Left cardiac atrium (tissue), 4 donors: ENCODE data around the gene KLF2. TPM values are rescaled to one million over a fixed set of nuclear protein-coding genes. Genes with fewer than 3 reads are reported as not detected.
A peak's percentile ranks its signal among the peaks of the same experiment; 100 is the strongest.
"Not testable (repeated sequence)": the region's sequence is repeated elsewhere in the genome, so short reads cannot be mapped to it uniquely, and the experiment has no call there.

Experiments
- ATAC-seq, 2 donors: fragments of 200-7000 bp; cut with Tn5 transposase; one replicate each; pipeline ENCODE4 v1.9.1; 2020; ENCODE audit warnings: mild to moderate bottlenecking in 2 of 2, moderate library complexity in 2 of 2
- DNase-seq: peaks from one replicate; pipeline ENCODE4 v3.0.0-alpha.2; 2020
- intact Hi-C, 2 donors: fragments of 100-400 bp; cut with DNase I; formaldehyde crosslinking; loops; one replicate each; pipeline versions ENCODE4 v1.14.1 to v1.15.1; 2022 to 2023
- total RNA-seq, 2 donors: library from RNA; stranded (reverse); fragmentation: NEBNext Ultra II Directional; extraction: Animal tissue kit (Norgen Biotek cat#: 25700); gene quantifications; one replicate each; pipeline ENCODE4 v1.2.1, GENCODE V29; 2021
- donor health status: DM: no; HTN: yes; CAD: no.
- donor health status: DM: no; HTN: yes; CAD: no; lungs with severe emphysema.
- donor health status: DM: yes; HTN: yes; CAD: no.
- donor health status: Dilated cardiomyopathy.

Gene KLF2
- total RNA-seq, 2 donors from 2014 or later = 66.4 to 77.5 TPM

DNA sequence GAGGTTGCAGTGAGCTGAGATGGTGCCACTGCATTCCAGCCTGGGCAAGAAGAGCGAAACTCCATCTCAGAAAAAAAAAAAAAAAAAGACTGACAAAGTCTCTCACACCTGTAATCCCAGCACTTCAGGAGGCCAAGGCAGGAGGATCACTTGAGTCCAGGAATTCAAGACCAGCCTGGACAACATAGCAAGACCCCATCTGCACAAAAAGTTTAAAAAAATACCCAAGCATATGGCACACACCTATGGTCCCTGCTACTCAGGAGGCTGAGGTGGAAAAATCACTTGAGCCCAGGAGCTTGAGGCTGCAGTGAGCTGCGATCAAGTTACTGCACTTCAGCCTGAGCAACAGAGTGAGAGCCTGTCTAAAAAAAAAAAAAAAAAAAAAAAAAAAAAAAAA is 20.1 kb upstream of the KLF2 start:
- ATAC-seq, DNase-seq, intact Hi-C loops: not testable (repeated sequence)

DNA sequence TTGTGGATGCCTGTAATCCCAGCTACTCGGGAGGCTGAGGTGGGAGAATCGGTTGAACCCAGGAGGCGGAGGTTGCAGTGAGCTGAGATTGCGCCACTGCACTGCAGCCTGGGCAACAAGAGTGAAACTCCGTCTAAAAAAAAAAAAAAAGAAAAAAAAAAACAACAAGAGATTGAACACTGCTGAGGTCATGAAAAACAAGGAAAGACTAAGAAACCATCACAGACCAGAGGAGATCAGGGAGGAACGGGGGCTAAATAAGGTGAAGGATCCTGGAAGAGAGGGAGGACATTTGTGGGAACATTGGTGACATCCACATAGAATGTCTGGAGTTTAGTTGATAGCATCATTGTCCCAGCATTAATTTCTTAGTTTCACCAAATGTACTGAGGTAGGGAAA is 19.6 kb upstream of the KLF2 start:
- ATAC-seq, intact Hi-C loops, DNase-seq: not testable (repeated sequence)

DNA sequence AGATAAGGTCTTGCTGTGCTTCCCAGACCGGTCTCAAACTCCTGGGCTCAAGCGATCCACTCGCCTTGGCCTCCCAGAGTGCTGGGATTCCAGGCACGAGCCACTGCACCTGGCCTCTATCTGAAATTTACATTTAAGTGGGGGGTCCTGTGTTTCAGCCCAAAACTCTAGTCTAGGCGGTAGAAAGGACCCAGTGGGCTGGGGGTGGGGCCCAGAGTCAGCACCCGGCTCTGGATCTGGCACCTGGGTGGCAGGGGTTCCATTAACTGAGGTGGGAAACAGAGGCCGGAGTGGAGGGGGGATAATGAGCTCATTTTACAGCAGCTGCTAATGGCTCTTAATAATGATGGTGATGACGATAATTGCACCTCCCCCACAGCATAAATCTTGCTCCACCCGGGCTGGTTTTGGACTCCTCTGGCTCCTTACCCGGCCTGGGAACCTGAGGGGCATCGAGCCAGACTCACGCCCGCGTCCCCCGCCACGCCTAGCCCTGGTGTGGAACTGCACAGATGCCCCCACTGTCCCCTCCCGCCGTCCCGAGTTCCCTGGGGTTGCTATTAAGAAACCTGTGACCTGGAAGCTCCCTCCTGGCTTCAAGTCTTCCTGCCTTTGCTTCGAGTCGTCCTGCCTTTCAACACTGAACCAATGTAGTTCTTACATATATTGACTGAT is 17.8 kb upstream of the KLF2 start:
- intact Hi-C loops = no loop called here
- DNase-seq = no peak
- ATAC-seq = no peak

DNA sequence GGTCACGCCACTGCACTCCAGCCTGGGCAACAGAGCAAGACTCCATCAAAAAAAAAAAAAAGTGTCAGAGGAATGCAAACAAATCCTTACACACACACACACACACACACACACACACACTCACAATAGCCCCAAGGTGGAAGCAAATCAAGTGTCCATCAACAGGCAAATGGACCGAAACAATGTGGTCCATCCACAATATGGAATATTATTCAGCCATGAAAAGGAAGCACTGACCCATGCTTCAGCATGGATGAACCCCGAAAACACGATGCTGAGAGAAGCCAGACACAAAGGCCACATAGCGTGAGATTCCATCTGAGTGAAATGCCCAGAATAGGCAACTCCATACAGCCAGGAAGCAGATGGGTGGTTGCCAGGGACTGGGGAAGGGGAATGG is 16.5 kb upstream of the KLF2 start:
- ATAC-seq = no peak
- DNase-seq = no peak
- intact Hi-C loops = no loop called here

DNA sequence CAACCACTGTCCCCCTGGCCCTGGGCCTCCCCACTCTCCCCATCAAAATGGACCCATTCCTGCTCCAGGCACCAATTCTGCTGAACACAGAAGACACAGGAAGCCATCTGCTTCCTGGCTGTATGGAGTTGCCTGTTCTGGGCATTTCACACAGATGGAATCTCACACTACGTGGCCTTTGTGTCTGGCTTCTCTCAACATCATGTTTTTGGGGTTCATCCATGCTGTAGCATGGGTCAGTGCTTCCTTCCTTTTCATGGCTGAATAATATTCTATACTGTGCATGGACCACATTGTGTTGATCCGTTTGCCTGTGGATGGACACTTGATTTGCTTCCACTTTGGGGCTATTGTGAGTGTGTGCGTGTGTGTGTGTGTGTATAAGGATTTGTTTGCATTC is 15.0 kb upstream of the KLF2 start:
- ATAC-seq = no peak
- intact Hi-C loops = no loop called here
- DNase-seq = no peak

DNA sequence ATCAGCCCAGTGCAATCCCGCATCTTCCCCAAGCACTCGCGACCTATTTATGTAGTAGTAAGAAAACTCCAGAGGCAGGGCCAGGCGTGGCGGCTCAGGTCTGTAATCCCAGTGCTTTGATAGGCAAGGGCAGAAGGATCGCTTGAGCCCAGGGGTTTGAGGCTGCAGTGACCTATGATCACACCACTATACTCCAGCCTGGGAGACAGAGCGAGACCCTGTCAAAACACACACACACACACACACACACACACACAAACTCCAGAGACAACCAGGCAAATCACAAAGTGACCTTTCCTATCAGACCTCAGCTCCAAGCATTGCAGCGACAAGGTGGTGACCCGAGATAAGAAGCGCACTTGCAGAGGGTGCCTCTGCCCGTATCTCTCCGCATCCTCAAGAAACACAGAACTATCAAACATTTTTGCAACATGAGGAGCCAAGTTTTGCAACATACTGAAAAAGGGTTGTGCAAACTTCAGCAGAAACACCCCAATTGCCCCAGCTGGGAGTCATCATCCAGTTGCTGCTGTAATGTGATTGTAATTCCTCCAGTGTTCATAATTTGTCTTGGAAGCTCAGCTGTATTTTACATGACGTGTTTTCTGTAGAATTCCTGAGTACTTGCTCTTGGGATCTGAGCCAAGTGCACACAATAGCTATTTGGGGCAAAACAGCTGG is 8.7 kb upstream of the KLF2 start:
- DNase-seq (peak; percentile 70), ATAC-seq (peak; percentile 76 to 84)
- intact Hi-C loops = no loop called here

DNA sequence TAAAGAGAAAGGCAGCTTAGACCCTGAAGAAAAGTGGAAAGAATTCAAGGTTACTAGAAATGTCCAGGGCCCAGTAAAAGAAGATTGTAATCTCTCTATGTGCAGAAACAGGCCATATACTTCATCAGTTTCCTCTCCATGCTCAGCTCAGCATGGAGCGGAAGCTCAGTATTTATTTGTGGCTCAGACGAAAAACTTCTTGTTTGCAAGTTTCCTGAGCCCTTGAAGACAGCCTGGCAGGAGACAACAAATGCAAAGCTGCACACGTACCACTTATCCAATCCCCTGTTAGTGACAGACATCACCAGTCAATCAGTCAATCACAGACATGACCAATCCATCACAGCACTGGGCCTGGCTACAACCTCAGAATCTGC is 8.1 kb upstream of the KLF2 start:
- DNase-seq = no peak
- intact Hi-C loops = no loop called here
- ATAC-seq = peak in 1 of 2 donors; percentile 33

DNA sequence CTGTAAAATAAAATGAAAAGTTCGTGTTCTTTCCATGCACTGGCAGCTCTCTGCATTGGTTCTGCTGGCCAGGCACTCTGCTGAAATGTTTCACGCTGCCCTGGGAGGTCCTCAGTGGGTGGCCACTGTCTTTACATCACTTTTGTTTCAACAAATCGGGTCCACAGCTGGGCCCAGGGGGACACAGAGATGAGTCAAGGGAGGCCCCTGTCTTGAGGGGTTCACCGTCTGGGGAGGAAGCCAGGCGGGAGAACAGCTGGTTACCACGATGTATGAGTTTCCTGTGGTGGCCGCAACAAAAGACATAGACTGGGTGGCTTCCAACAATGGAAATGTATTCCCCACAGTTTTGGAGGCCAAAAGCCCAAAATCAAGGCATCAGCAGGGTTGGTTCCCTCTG is 5.1 kb upstream of the KLF2 start:
- DNase-seq = no peak
- ATAC-seq = no peak
- intact Hi-C loops = no loop called here

DNA sequence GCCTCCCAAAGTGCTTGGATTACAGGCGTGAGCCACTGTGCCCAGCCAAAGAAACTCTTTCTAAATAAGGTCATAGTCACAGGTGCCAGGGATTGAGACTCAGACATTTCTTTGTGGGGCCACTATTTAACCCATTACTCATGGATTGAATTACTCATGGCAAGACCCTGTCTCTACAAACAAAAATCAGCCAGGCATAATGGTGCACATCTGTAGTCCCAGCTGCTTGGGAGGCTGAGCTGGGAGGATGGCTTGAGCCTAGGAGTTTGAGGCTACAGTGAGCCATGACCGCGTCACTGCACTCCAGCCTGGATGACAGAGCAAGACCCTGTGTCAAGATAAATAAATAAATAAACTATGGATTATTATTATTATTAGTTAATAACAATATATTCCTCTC is 3.6 kb upstream of the KLF2 start:
- ATAC-seq (no peak), DNase-seq (no peak)
- intact Hi-C loops = loop anchor here in 1 of 2 donors (5.0 kb wide), 1 partner anchor 34 kb away; no protein-coding TSS in a partner anchor

DNA sequence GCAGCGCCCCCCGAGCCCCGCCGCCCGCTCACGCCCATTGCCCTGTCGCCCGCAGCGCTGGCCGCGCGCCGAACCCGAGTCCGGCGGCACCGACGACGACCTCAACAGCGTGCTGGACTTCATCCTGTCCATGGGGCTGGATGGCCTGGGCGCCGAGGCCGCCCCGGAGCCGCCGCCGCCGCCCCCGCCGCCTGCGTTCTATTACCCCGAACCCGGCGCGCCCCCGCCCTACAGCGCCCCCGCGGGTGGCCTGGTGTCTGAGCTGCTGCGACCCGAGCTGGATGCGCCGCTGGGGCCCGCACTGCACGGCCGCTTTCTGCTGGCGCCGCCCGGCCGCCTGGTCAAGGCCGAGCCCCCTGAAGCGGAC is 518 bp downstream of the KLF2 start:
- intact Hi-C loops = loop anchor here (5.0 kb wide), 2 partner anchors 57 to 78 kb away; no protein-coding TSS in a partner anchor
- ATAC-seq (peak; percentile 3 to 5), DNase-seq (no peak)

DNA sequence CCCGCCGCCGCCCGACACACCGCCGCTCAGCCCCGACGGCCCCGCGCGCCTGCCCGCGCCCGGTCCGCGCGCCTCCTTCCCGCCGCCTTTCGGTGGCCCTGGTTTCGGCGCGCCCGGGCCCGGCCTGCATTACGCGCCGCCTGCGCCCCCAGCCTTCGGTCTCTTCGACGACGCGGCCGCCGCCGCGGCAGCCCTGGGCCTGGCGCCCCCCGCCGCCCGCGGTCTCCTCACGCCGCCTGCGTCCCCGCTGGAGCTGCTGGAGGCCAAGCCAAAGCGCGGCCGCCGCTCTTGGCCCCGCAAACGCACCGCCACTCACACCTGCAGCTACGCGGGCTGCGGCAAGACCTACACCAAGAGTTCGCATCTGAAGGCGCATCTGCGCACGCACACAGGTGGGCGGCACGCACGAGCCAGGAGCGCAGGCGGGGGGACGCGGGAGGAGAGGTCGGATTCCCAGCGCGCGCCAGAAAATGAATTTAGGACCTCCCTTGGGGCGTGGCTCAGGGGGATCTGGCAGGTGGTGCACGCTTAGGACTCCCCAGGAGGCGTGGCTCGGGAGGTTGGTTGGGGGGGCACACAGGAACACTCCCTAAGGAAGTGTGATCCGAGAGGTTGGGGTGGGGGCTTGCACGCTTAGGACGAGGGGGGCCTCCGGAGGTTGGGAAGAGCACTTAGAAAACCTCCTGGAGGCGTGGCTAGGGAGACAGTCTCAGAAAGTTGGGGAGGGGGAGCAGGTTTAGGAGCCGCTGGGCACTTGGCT is 1.2 kb downstream of the KLF2 start:
- ATAC-seq (no peak), DNase-seq (peak; percentile 63)
- intact Hi-C loops = loop anchor here (5.0 kb wide), 2 partner anchors 56 to 79 kb away; no protein-coding TSS in a partner anchor

DNA sequence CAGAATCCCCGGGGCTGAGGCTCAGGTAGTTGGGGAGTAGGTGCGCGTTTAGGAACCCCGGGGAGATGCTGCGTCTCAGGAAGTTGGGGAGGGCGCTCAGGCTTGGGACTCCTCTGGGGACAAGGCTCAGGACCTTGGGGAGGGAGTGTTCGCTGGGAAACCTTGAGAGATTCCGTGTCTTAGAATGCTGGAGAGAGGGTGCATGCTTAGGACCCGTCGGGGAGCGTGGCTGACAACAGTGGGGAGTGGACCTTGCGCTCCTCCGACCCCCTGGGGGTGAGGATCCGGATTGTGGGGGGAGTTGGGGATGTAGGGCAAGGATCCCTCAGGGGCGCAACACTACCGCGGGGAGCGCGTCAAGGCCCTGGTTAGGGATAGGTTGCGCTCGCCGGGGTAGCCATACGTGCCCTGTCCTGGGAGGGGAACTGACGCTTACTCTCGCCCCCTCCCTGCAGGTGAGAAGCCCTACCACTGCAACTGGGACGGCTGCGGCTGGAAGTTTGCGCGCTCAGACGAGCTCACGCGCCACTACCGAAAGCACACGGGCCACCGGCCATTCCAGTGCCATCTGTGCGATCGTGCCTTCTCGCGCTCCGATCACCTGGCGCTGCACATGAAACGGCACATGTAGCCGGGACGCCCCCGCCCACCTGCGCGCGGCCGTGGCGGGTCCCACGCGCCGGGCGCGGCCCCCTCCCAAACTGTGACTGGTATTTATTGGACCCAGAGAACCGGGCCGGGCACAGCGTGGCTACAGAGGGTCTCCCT is 2.0 kb downstream of the KLF2 start:
- intact Hi-C loops = loop anchor here (5.0 kb wide), 2 partner anchors 56 to 79 kb away; no protein-coding TSS in a partner anchor
- DNase-seq (peak; percentile 55), ATAC-seq (no peak)

DNA sequence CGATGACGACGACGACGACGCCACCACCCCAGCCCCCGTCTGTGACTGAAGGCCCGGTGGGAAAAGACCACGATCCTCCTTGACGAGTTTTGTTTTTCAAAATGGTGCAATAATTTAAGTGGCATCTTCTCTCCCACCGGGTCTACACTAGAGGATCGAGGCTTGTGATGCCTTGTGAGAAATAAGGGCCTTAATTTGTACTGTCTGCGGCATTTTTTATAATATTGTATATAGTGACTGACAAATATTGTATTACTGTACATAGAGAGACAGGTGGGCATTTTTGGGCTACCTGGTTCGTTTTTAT is 2.5 kb downstream of the KLF2 start:
- intact Hi-C loops = loop anchor here (5.0 kb wide), 2 partner anchors 55 to 80 kb away; no protein-coding TSS in a partner anchor
- DNase-seq (no peak), ATAC-seq (no peak)

DNA sequence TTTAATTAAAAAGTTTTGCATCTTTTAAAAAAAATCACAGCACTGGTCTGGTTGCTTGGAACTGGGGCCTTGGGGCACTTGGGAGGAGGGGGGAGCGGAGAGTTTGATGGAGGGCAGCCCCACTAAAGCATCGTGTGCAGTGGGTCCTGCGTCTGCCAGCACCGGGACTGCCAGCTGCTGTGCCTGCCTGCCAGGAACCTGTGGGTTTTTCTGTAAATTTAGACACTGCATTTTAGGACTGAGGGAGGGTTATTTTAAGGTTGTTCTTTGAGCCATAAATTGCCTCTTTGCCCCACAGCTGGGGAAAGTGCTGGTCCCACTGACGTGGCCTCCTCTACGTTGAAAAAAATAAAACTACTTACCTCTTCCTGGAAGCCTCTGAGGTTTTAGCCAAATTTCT is 2.9 kb downstream of the KLF2 start:
- intact Hi-C loops = loop anchor here (5.0 kb wide), 2 partner anchors 55 to 80 kb away; no protein-coding TSS in a partner anchor
- DNase-seq = no peak
- ATAC-seq = no peak

DNA sequence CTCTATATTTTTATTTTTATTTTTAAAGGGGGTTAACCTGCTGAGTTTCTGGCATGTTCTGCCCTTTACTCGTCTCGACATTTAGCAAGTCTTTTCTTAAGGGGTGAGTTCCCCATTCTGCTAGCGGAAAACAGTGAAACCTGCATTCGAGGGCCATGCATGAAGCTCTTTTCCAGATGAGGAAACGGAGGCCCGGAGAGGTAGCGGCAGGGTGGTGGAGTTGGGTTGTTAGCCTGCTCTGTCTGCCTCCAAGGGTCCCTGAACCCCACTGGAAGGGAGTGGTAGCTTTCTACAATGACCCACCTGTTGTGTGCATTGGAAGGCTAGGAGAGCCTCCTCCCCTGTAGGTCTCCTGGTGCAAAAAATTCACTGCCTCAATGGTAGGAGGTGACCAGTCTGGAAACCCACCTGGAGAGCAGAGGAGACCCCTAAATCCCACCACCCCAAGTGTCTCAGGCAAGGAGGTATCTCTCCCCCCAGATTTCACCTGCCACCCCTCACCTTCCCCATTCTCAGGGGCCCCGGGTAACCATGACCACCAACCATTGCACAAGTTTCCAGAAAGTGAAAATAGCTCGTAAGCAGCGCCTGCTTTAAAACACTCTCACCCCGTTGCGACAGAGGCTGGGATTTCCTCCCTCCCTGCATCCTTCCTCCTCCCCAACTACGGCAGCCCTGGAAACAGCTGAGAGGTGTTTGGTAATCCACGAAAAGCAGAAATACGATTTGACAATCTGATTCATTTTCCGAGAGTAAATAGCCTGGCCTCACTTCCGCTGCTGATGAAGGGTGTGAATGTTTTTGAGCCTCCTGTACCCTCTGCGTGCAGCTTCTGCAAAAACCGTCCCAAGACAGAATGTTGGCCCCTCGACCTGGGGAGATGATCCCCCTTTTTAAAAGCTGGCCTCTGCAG is 3.5 kb downstream of the KLF2 start:
- intact Hi-C loops = loop anchor here (5.0 kb wide), 2 partner anchors 54 to 81 kb away; no protein-coding TSS in a partner anchor
- DNase-seq (peak; percentile 80), ATAC-seq (peak; percentile 6 to 11)

DNA sequence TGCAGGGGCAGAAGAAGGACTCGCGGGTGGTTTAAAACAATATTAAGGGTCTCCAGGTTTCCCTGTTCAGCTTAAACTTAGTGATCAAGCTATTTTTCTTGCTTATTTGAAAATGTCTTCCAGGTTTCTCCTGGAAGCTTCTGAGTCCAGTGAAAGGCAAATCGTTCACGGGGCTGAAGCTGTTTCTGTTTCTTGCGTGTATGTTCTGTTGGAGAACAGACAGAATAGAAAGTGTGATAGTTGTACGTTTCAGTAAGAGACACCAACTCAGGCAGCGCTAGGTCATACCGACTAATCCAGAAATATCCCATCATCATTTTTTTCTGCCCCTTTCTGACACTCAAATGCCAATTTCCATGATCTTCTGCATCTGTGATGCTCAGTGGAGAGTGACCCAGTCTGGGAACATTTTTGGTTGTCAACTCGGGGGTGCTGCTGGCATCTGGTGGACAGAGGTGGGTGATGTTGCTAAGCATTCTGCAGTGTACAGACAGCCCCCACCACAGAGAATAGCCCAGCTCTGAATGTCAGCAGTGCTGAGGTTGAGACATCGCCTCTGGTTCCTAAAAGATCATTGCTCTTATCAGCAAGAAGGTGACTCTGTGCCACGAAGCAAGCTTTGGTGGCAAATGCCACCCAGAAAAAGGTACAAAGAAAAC is 4.3 kb downstream of the KLF2 start:
- intact Hi-C loops = loop anchor here (5.0 kb wide), 2 partner anchors 53 to 82 kb away; no protein-coding TSS in a partner anchor
- ATAC-seq (no peak), DNase-seq (no peak)

DNA sequence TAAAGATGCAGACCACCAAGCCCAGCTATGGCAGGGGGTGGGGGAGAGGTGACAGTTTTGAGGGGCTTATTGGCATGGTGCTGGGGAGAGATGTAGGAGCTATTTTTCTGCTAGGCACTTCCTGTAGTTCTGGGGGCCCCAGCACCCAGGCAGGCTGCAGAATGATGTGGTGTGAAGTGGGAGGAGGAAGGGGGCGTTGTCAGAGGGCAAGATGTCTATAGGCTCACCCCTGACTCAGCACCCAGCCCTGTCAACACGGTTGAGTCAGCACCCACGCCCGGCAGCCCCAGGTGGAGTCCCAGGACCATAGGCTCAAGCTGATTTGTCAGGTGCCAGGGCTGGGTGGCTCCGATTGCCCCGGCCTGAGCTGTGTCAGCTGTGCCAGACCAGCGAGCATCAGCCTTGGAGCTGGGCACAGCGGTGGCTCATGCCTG is 5.8 kb downstream of the KLF2 start:
- ATAC-seq (peak; percentile 35 to 60), DNase-seq (peak; percentile 86)
- intact Hi-C loops = loop anchor here in 1 of 2 donors (10.0 kb wide), 1 partner anchor 54 kb away; no protein-coding TSS in a partner anchor
